HCT116 (cell line): Measurements from ENCODE around the gene SLC22A23. TPM values are rescaled to one million over a fixed set of nuclear protein-coding genes. Genes with fewer than 3 reads are reported as not detected.

ENCODE experiments used
- ATAC-seq: fragments of 200-7000 bp; cut with Tn5 transposase; 2 replicates; pipeline ENCODE4 v1.9.1; 2020; ENCODE audit warnings: mild to moderate bottlenecking, moderate library complexity
- BruUV-seq: library from RNA; stranded (reverse); fragments of 400-500 nt; replicated peaks from 2 replicates; lab custom pipeline; 2021; lab: Mats Ljungman, UMichigan
- CTCF ChIA-PET: fragments of 300-600 bp; sonication (Branson Sonifier 250); formaldehyde crosslinking; loops from one replicate; lab custom pipeline; 2021; ENCODE audit warnings: antibody characterized with exemption; lab: Charles Lee
- POLR2A ChIA-PET: fragments of 300-600, 350-600 bp; sonication (Branson Sonifier 250); formaldehyde crosslinking; loops from one replicate; lab custom pipeline; 2021; ENCODE audit warnings: antibody characterized with exemption; lab: Charles Lee
- RAD21 ChIA-PET, 2 experiments: fragments of 300-600 bp; sonication (Branson Sonifier 250); formaldehyde crosslinking; loops; one replicate each; lab custom pipeline; 2023; ENCODE audit warnings: low total read pairs in 2 of 2; ENCODE audit not compliant: uncharacterized antibody in 2 of 2, unreplicated experiment in 2 of 2, low non-redundant PET in 1 of 2; lab: Charles Lee
- DNase-seq: peaks from one replicate; pipeline ENCODE4 v3.0.0-alpha.2; 2010; ENCODE audit warnings: low read depth, low spot score
- H2AFZ ChIP-seq: fragments of 200-600 bp; shearing (Covaris generic), sonication (generic); 2 replicates; pipeline ENCODE4 v1.6.1; 2017; ENCODE audit warnings: low read depth, mixed run types, mixed read lengths, antibody characterized with exemption, low read length; ENCODE audit not compliant: poor library complexity, severe bottlenecking
- H3K27ac ChIP-seq: 2 replicates; pipeline ENCODE4 v1.5.1; 2012; ENCODE audit warnings: low read depth, low read length
- H3K27me3 ChIP-seq: fragments of 200-600 bp; sonication (generic); 2 replicates; pipeline ENCODE4 v1.6.1; 2016; ENCODE audit warnings: mixed run types, low read length, mixed read lengths; ENCODE audit not compliant: insufficient read depth
- H3K36me3 ChIP-seq, 2 experiments: fragments of 200-500 bp in 1 of 2; fragments of 200-600 bp in 1 of 2; sonication (Bioruptor generic) in 1 of 2; sonication (generic) in 1 of 2; 2 replicates each; pipeline versions ENCODE4 v1.5.1 to v1.6.1; 2014 to 2016; ENCODE audit warnings: low read length in 2 of 2, inconsistent platforms in 1 of 2, mixed read lengths in 1 of 2, mixed run types in 1 of 2; ENCODE audit not compliant: insufficient read depth in 2 of 2, control insufficient read depth in 1 of 2
- H3K4me1 ChIP-seq, 2 experiments: fragments of 200-600 bp in 1 of 2; sonication (generic) in 1 of 2; 2 replicates each; pipeline versions ENCODE4 v1.5.1 to v1.6.1; 2012 to 2017; ENCODE audit warnings: low read length in 2 of 2, inconsistent platforms in 1 of 2, mild to moderate bottlenecking in 1 of 2, mixed read lengths in 1 of 2, mixed run types in 1 of 2, moderate library complexity in 1 of 2; ENCODE audit not compliant: insufficient read depth in 2 of 2, control insufficient read depth in 1 of 2
- H3K4me2 ChIP-seq: fragments of 200-600 bp; sonication (generic); 2 replicates; pipeline ENCODE4 v1.6.1; 2017; ENCODE audit warnings: mixed run types, low read length, mixed read lengths
- H3K4me3 ChIP-seq, 2 experiments: fragments of 200-600 bp in 1 of 2; sonication (generic) in 1 of 2; replicated peaks in 1 of 2; 2 replicates each; pipeline ENCODE4 v1.5.1; 2011 to 2016; ENCODE audit warnings: low read length in 2 of 2, control low read depth in 1 of 2, low read depth in 1 of 2, mild to moderate bottlenecking in 1 of 2, mixed read lengths in 1 of 2, mixed run types in 1 of 2
- H3K79me2 ChIP-seq: fragments of 200-600 bp; sonication (generic); 2 replicates; pipeline ENCODE4 v1.6.1; 2017; ENCODE audit warnings: mild to moderate bottlenecking, mixed run types, low read length, moderate library complexity, mixed read lengths; ENCODE audit not compliant: insufficient read depth
- H3K9ac ChIP-seq: fragments of 200-600 bp; sonication (generic); 2 replicates; pipeline ENCODE4 v1.6.1; 2016; ENCODE audit warnings: low read length, mixed read lengths
- H3K9me2 ChIP-seq: fragments of 200-600 bp; sonication (generic), shearing (Covaris generic); 2 replicates; pipeline ENCODE4 v1.6.1; 2017; ENCODE audit warnings: mixed run types, mild to moderate bottlenecking, moderate library complexity; ENCODE audit not compliant: insufficient read depth
- H3K9me3 ChIP-seq, 2 experiments: fragments of 200-500 bp in 1 of 2; fragments of 200-600 bp in 1 of 2; sonication (Bioruptor generic) in 1 of 2; sonication (generic) in 1 of 2; 2 replicates each; pipeline ENCODE4 v1.6.1; 2014 to 2017; ENCODE audit warnings: low read length in 2 of 2, mixed read lengths in 2 of 2, inconsistent platforms in 1 of 2, low read depth in 1 of 2, mild to moderate bottlenecking in 1 of 2, mixed run types in 1 of 2, moderate library complexity in 1 of 2; ENCODE audit not compliant: control insufficient read depth in 1 of 2, insufficient read depth in 1 of 2
- H4K20me1 ChIP-seq: fragments of 200-600 bp; sonication (generic), shearing (Covaris generic); 2 replicates; pipeline ENCODE4 v1.6.1; 2017; ENCODE audit warnings: mixed run types, mild to moderate bottlenecking, moderate library complexity; ENCODE audit not compliant: insufficient read depth
- CBX3 ChIP-seq: IDR thresholded peaks from 2 replicates; pipeline ENCODE4 v1.6.1; 2012; ENCODE audit warnings: low read depth
- ELF1 ChIP-seq: IDR thresholded peaks from 2 replicates; pipeline ENCODE4 v1.6.1; 2012; ENCODE audit warnings: low read depth, borderline replicate concordance
- EZH2 ChIP-seq: fragments of 200-600 bp; sonication (generic); IDR thresholded peaks from 2 replicates; pipeline ENCODE4 v1.6.1; 2017; ENCODE audit warnings: antibody characterized with exemption, mixed run types
- RAD21 ChIP-seq: IDR thresholded peaks from 2 replicates; pipeline ENCODE4 v1.6.1; 2012; ENCODE audit warnings: low read depth, mild to moderate bottlenecking
- SP1 ChIP-seq: IDR thresholded peaks from 2 replicates; pipeline ENCODE4 v1.6.1; 2012; ENCODE audit warnings: low read depth
- TCF7L2 ChIP-seq: IDR thresholded peaks from 2 replicates; pipeline ENCODE4 v1.7.0; 2011; ENCODE audit warnings: borderline replicate concordance, inconsistent platforms; ENCODE audit not compliant: insufficient read depth, insufficient read length; ENCODE audit errors: extremely low read depth
- ZFX ChIP-seq: fragments of 450-650 bp; IDR thresholded peaks from 2 replicates; pipeline ENCODE4 v1.6.1; 2017
- ZNF274 ChIP-seq: fragments of 200-500 bp; sonication (Bioruptor generic); IDR thresholded peaks from 2 replicates; pipeline ENCODE4 v1.6.1; 2014; ENCODE audit warnings: mild to moderate bottlenecking, low read depth, low read length, inconsistent platforms
- intact Hi-C: fragments of 100-400 bp; cut with micrococcal nuclease; formaldehyde crosslinking; loops from 2 replicates; pipeline ENCODE4 v1.10.0; 2022
- total RNA-seq: library from RNA; stranded (reverse); gene quantifications from one replicate; pipeline ENCODE4 v1.2.1, GENCODE V29; 2021; ENCODE audit not compliant: unreplicated experiment
- TF ChIP-seq, protein P1 (sequence below): IDR thresholded peaks from 2 replicates; pipeline ENCODE4 v1.6.1; 2012
- TF ChIP-seq, protein P2 (sequence below): IDR thresholded peaks from 2 replicates; pipeline ENCODE4 v1.6.1; 2011; ENCODE audit warnings: mild to moderate bottlenecking, low read length, moderate library complexity; ENCODE audit not compliant: insufficient replicate concordance; ENCODE audit errors: extremely low read depth
- TF ChIP-seq, protein P3 (sequence below), 3 experiments: fragments of 200-600 bp in 1 of 3; sonication (generic) in 1 of 3; IDR thresholded peaks in 2 of 3; conservative IDR thresholded peaks in 1 of 3; 2 replicates each; pipeline ENCODE4 v1.5.1; 2012 to 2017; ENCODE audit warnings: low read depth in 2 of 3, low read length in 2 of 3, antibody characterized with exemption in 1 of 3, borderline replicate concordance in 1 of 3, control low read depth in 1 of 3, mild to moderate bottlenecking in 1 of 3, mixed read lengths in 1 of 3, mixed run types in 1 of 3, moderate library complexity in 1 of 3; ENCODE audit not compliant: insufficient read depth in 1 of 3
- TF ChIP-seq, protein P4 (sequence below): IDR thresholded peaks from 2 replicates; pipeline ENCODE4 v1.6.1; 2012

SLC22A23 gene
- total RNA-seq, 1 experiment from 2014 or later, result 11.5 TPM

DNA sequence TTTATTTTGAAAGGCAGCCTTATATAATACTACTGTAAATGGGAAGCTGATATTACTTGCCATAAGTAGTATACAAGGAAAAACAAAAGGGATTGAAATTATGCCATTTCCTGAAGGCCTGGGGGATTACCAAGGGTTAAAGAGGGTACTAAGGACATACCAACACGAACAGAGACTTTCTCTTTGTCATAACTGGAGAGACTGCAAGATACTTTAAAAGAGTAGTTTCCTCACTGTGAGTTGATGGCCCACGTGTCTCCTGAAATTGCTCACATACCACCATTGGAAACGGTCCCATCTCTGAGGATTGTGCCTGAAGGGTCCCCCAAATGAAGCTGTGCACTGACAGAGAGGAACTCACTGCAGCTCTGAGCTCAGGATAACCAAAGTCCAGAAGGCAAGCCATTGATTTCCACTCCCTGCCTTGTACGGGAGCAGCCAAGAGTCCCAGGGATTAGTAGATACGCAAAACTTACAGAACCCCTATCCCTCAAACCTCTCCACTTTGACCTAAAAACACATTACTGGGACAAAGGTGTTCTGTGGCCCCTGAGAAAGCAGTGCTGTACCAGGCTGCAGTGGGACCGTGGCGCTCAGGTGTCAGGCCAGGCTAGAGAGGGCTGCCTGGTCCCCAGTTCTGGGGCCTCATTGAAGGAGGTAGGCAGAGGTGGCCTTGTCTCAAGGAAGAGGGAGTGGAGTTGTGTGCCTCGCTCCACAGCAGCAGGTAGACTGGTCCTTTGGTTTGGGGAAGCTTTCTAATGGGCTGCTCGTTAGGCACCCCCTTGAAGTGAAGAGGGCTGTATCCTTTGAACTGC, 182.9 kb downstream of the SLC22A23 start:
- Histone ChIP-seq H3K9me3 (no peaks in the 10 kb centered on the region), H3K27ac (no peak overlapping the region), H3K4me1 (no peaks in the 10 kb centered on the region), H3K9me2 (no peaks in the 10 kb centered on the region), H3K4me2 (no peak overlapping the region), H3K79me2 (no peaks in the 10 kb centered on the region), H3K27me3 (no peaks in the 10 kb centered on the region), H3K4me3 (no peak overlapping the region), H3K36me3 (peaks cover 6 to 10% of the 10 kb centered on the region in 2 experiments; a peak in 3 of 4 replicates), H2AFZ (no peak overlapping the region), H4K20me1 (no peaks in the 10 kb centered on the region), H3K9ac (no peak overlapping the region)
- ChIA-PET RAD21 (no interaction called here), POLR2A (no interaction called here), CTCF (no interaction called here)
- intact Hi-C loops, result loop anchor here (10.0 kb wide), 1 partner anchor 701 kb away; no protein-coding TSS in a partner anchor
- TF ChIP-seq CBX3 (no peak), SP1 (no peak), EZH2 (no peak), ELF1 (no peak), RAD21 (no peak), TCF7L2 (no peak), ZFX (no peak), ZNF274 (no peak)
- TF ChIP-seq, protein P1, sequence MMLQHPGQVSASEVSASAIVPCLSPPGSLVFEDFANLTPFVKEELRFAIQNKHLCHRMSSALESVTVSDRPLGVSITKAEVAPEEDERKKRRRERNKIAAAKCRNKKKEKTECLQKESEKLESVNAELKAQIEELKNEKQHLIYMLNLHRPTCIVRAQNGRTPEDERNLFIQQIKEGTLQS, result no peak
- TF ChIP-seq, protein P2, sequence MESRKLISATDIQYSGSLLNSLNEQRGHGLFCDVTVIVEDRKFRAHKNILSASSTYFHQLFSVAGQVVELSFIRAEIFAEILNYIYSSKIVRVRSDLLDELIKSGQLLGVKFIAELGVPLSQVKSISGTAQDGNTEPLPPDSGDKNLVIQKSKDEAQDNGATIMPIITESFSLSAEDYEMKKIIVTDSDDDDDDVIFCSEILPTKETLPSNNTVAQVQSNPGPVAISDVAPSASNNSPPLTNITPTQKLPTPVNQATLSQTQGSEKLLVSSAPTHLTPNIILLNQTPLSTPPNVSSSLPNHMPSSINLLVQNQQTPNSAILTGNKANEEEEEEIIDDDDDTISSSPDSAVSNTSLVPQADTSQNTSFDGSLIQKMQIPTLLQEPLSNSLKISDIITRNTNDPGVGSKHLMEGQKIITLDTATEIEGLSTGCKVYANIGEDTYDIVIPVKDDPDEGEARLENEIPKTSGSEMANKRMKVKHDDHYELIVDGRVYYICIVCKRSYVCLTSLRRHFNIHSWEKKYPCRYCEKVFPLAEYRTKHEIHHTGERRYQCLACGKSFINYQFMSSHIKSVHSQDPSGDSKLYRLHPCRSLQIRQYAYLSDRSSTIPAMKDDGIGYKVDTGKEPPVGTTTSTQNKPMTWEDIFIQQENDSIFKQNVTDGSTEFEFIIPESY, result no peak
- TF ChIP-seq, protein P3, sequence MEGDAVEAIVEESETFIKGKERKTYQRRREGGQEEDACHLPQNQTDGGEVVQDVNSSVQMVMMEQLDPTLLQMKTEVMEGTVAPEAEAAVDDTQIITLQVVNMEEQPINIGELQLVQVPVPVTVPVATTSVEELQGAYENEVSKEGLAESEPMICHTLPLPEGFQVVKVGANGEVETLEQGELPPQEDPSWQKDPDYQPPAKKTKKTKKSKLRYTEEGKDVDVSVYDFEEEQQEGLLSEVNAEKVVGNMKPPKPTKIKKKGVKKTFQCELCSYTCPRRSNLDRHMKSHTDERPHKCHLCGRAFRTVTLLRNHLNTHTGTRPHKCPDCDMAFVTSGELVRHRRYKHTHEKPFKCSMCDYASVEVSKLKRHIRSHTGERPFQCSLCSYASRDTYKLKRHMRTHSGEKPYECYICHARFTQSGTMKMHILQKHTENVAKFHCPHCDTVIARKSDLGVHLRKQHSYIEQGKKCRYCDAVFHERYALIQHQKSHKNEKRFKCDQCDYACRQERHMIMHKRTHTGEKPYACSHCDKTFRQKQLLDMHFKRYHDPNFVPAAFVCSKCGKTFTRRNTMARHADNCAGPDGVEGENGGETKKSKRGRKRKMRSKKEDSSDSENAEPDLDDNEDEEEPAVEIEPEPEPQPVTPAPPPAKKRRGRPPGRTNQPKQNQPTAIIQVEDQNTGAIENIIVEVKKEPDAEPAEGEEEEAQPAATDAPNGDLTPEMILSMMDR (IDR thresholded peaks at IDR 0.05 in 2 of 3, conservative IDR thresholded peaks at IDR 0.05 in 1 of 3; ENCODE audit: borderline replicate concordance in 1 of 3, insufficient read depth in 1 of 3, low read depth in 2 of 3, low read length in 2 of 3), result no peak
- TF ChIP-seq, protein P4, sequence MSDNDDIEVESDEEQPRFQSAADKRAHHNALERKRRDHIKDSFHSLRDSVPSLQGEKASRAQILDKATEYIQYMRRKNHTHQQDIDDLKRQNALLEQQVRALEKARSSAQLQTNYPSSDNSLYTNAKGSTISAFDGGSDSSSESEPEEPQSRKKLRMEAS, result no peak
- BruUV-seq, result no TSS peak
- DNase-seq (no peak), ATAC-seq (no peak)
